Measurements from ENCODE around the gene PRICKLE2. TPM values are rescaled to one million over a fixed set of nuclear protein-coding genes. Genes with fewer than 3 reads are reported as not detected.

PRICKLE2 gene
- polyA plus RNA-seq, 3 donors, result not detected

DNA sequence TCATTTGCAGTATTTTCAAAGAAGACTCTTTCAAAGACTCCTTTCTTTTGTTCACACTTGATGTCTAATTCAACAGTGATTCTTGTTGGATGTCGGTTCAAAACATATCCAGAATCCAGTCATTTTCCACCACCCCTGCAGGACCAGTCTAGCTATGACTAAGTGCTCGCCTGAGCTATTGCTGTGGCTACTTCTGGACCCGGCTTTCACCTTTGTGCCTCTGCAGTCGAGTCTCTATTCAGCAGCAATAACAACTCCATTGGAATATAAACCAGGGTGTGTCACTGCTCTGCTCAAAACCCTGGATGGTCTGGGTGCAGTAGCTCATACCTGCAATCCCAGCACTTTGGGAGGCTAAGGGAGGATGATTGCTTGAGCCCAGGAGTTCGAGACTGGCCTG, 55.0 kb downstream of the PRICKLE2 start:
- Histone ChIP-seq H3K79me2 (ENCODE audit: insufficient read depth, low read length) (no peaks in the 10 kb centered on the region), H3K9me3 (replicated peaks in 1 of 2; ENCODE audit: control insufficient read depth in 1 of 2, insufficient read depth in 1 of 2, low read length in 2 of 2) (peaks cover 0 to 5% of the 10 kb centered on the region in 2 donors), H4K20me1 (ENCODE audit: insufficient read depth, low read length) (no peaks in the 10 kb centered on the region), H3K4me1 (ENCODE audit: control insufficient read depth in 1 of 2, insufficient read depth in 2 of 2, low read length in 2 of 2) (no peaks in the 10 kb centered on the region), H3K27ac (ENCODE audit: low read depth in 1 of 2, low read length in 2 of 2) (no peak overlapping the region), H3K9ac (ENCODE audit: insufficient read depth, low read length, poor library complexity, severe bottlenecking) (no peak overlapping the region), H3K27me3 (ENCODE audit: control insufficient read depth in 2 of 2, insufficient read depth in 2 of 2, low read length in 2 of 2) (no peaks in the 10 kb centered on the region), H3K36me3 (replicated peaks in 1 of 2; ENCODE audit: control insufficient read depth in 1 of 2, insufficient read depth in 2 of 2, low read length in 2 of 2) (no peaks in the 10 kb centered on the region), H3K4me3 (replicated peaks in 1 of 3; ENCODE audit: low read depth in 2 of 3, low read length in 3 of 3) (no peak overlapping the region), H2AFZ (ENCODE audit: insufficient read depth, low read depth, low read length, poor library complexity, severe bottlenecking) (no peak overlapping the region), H3K4me2 (replicated peaks; ENCODE audit: extremely low read depth, low read length, poor library complexity, severe bottlenecking) (no peak overlapping the region)
- no peak overlapping the region for H3K4me3 Mint-ChIP-seq
- intact Hi-C loops (cut with micrococcal nuclease), result no loop called here
- no peaks in the 10 kb centered on the region for H3K36me3 Mint-ChIP-seq
- 71% methylated on average over 1 of the region's 5 CpGs for WGBS (ENCODE audit: insufficient coverage)
- no peak for DNase-seq
- peaks cover 0 to 6% (median 0%) of the 10 kb centered on the region in 7 donors for H3K9me3 Mint-ChIP-seq
- no peaks in the 10 kb centered on the region for H3K27me3 Mint-ChIP-seq (ENCODE audit: low read depth in 3 of 3)
- no peaks in the 10 kb centered on the region for H3K4me1 Mint-ChIP-seq
- H3K27ac Mint-ChIP-seq, result no peak overlapping the region
- TF ChIP-seq, protein P1, sequence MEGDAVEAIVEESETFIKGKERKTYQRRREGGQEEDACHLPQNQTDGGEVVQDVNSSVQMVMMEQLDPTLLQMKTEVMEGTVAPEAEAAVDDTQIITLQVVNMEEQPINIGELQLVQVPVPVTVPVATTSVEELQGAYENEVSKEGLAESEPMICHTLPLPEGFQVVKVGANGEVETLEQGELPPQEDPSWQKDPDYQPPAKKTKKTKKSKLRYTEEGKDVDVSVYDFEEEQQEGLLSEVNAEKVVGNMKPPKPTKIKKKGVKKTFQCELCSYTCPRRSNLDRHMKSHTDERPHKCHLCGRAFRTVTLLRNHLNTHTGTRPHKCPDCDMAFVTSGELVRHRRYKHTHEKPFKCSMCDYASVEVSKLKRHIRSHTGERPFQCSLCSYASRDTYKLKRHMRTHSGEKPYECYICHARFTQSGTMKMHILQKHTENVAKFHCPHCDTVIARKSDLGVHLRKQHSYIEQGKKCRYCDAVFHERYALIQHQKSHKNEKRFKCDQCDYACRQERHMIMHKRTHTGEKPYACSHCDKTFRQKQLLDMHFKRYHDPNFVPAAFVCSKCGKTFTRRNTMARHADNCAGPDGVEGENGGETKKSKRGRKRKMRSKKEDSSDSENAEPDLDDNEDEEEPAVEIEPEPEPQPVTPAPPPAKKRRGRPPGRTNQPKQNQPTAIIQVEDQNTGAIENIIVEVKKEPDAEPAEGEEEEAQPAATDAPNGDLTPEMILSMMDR (IDR thresholded peaks at IDR 0.05), result no peak

DNA sequence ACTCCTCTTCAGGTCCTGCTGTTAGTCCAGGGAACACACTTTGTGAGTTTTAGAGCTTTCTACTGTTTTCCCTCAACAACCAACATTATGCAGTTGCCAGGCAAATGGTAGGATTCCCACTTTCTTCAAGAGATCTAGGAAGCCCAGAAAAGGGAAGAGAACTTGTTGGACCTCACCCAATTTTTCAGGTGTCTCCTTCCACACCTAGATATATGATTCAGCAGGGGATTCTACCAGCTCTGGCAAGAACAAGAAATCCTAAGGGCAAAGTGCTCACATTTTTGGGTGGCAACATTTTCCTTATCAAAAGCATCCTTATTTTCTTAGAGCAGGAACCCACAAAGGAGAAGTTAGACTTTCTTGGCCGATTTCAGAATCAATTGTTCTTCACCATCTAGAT, 57.4 kb downstream of the PRICKLE2 start:
- no peaks in the 10 kb centered on the region for H3K27me3 Mint-ChIP-seq (ENCODE audit: low read depth in 3 of 3)
- no peaks in the 10 kb centered on the region for H3K36me3 Mint-ChIP-seq
- H3K9ac ChIP-seq (ENCODE audit: insufficient read depth, low read length, poor library complexity, severe bottlenecking), result no peak overlapping the region
- no peaks in the 10 kb centered on the region for H3K4me1 Mint-ChIP-seq
- intact Hi-C loops (cut with micrococcal nuclease), result no loop called here
- H3K27ac ChIP-seq (ENCODE audit: low read depth in 1 of 2, low read length in 2 of 2), result no peak overlapping the region
- no peak overlapping the region for H3K4me2 ChIP-seq (replicated peaks; ENCODE audit: extremely low read depth, low read length, poor library complexity, severe bottlenecking)
- no peaks in the 10 kb centered on the region for H3K79me2 ChIP-seq (ENCODE audit: insufficient read depth, low read length)
- H3K36me3 ChIP-seq (replicated peaks in 1 of 2; ENCODE audit: control insufficient read depth in 1 of 2, insufficient read depth in 2 of 2, low read length in 2 of 2), result no peaks in the 10 kb centered on the region
- H3K9me3 ChIP-seq (replicated peaks in 1 of 2; ENCODE audit: control insufficient read depth in 1 of 2, insufficient read depth in 1 of 2, low read length in 2 of 2), result peaks cover 0 to 5% of the 10 kb centered on the region in 2 donors
- TF ChIP-seq, protein P1 (IDR thresholded peaks at IDR 0.05), result no peak
- no peak overlapping the region for H3K4me3 Mint-ChIP-seq
- H3K4me3 ChIP-seq (replicated peaks in 1 of 3; ENCODE audit: low read depth in 2 of 3, low read length in 3 of 3), result no peak overlapping the region
- H3K9me3 Mint-ChIP-seq, result peaks cover 0 to 4% (median 0%) of the 10 kb centered on the region in 7 donors
- no CpG with 5 or more reads among the region's 1 CpG for WGBS (ENCODE audit: insufficient coverage)
- no peaks in the 10 kb centered on the region for H3K4me1 ChIP-seq (ENCODE audit: control insufficient read depth in 1 of 2, insufficient read depth in 2 of 2, low read length in 2 of 2)
- H3K27me3 ChIP-seq (ENCODE audit: control insufficient read depth in 2 of 2, insufficient read depth in 2 of 2, low read length in 2 of 2), result no peaks in the 10 kb centered on the region
- H4K20me1 ChIP-seq (ENCODE audit: insufficient read depth, low read length), result no peaks in the 10 kb centered on the region
- no peak overlapping the region for H3K27ac Mint-ChIP-seq
- H2AFZ ChIP-seq (ENCODE audit: insufficient read depth, low read depth, low read length, poor library complexity, severe bottlenecking), result no peak overlapping the region
- no peak for DNase-seq

All from CD14-positive monocyte (primary cell).